Kasumi-1 (cell line): ENCODE measurements around the gene NEUROD2.
A peak's percentile ranks its signal among the peaks of the same experiment; 100 is the strongest.

Source experiments
- DNase-seq, 2 experiments: peaks; one replicate each; lab custom pipeline; 2025; lab: John Stamatoyannopoulos, UW

The NEUROD2 gene

DNA sequence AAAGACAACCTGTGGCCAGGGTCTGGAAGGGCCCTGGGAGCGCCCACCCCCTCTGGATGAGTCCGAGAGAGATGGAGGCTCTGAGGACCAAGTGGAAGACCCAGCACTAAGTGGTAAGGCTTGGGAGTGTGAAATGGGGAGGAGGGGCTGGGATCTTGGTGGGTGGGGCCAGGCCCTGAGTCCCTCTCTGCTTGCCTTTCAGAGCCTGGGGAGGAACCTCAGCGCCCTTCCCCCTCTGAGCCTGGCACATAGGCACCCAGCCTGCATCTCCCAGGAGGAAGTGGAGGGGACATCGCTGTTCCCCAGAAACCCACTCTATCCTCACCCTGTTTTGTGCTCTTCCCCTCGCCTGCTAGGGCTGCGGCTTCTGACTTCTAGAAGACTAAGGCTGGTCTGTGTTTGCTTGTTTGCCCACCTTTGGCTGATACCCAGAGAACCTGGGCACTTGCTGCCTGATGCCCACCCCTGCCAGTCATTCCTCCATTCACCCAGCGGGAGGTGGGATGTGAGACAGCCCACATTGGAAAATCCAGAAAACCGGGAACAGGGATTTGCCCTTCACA, 28.0 kb upstream of the NEUROD2 start:
- no peak for DNase-seq

DNA sequence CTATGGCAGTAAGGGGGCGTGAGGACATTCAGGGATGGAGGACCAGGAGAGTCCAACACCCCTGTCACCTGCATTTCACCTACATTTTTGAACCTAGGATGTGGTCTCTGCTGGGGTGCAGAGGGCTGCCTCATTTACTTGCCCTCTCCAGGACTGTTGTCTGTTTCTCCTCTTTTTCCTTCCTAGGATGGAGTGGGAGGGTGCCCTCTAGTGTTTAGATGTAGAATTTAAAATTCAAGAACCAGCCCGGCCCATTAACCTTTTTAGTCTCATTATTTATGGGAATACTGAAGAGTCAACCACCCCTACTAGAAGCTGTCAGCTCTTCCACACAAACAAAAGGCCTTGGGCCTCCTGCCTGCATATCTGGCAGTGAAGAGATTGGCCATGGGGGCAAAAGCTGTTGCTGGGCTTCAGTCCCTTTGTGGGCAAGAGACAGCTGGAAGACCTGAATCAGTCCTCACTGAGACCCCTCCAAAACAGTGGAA, 26.7 kb upstream of the NEUROD2 start:
- DNase-seq: peak; percentile 59 to 75

- no peak for DNase-seq
Measured at GRCh38 chr17:39633570-39634183, 26.0 kb upstream of the NEUROD2 start.

GRCh38 chr17:39632153-39632941, 24.6 kb upstream of the NEUROD2 start:
- no peak for DNase-seq

DNA sequence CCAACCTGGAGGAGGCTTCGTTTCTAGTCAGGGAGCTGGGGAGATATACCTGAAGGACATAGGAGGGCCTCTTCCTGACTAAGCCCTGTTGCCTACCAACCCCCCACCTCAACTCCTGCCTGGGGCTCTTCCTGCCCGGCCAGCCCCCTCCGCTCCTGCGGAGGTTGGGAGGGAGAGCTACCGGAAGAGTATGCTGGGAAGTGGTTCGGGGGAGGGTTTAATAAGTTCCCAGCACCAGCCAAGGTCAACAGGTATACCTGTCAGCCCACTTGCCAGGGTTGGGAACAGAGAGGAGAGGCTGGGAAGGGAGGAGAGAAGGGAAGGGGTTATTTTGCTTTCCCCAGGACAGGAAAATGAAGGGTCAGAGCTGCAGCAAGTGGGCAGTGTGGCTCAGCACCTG, 23.7 kb upstream of the NEUROD2 start:
- DNase-seq: no peak

DNA sequence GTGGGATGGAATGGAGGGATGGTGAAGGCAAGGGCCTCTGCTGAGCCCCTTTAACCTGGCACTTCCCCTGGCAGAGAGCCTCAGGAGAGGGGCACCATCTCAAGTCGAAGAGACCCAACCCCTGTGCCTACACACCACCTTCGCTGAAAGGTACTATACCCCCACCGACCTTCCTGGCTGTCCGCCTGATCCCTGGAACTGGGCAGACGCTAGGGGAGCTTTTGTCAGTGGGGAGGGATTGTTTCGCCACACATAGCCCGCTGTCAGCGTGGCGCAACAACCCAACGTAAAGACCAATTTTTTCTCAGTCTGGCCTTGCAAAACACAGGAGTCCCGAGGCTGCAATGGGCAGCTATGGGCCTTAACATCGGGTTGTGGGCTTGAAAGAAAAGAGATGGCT, 22.2 kb upstream of the NEUROD2 start:
- no peak for DNase-seq

GRCh38 chr17:39629494-39629880, 21.8 kb upstream of the NEUROD2 start:
- DNase-seq: no peak

DNA sequence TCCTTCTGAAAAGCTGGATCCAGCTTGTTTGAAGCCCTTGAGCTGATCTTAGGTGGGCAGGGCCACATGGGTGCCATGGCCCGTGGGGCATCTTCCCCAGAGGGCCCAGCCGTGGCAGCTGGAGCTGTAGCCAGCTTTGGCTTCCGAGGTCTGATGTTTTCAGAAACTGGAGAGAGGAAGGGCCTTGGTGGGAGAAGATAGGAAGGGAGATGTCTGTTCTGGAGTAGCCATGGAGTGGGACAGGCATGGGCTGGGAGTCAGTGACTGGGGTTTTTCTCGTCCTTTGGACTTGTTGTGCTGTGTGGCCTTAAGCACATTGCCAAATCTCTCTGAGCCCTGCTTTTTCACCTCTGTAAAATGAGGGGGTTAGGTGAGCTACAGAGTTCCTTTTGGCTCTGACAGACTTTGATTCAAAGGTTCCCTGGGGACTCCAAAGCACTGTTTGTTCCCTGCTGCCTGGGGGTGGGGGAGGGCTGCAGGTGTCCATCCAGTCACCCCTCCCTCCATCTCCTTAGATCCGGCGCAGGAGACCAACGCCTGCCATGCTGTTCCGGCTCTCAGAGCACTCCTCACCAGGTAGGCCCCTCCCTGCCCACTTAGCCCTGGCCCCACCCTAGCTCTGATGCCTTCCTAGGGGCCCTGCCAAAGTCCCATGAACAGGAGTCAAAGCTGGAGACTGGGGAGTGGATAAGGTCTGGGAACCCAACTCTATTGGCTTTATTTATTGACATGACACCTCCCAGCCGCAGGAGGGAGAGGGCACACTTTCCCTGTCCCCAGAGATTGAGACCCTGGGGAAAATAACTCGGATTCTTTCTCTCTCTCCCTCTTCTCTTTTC, 21.2 kb upstream of the NEUROD2 start:
- no peak for DNase-seq

DNA sequence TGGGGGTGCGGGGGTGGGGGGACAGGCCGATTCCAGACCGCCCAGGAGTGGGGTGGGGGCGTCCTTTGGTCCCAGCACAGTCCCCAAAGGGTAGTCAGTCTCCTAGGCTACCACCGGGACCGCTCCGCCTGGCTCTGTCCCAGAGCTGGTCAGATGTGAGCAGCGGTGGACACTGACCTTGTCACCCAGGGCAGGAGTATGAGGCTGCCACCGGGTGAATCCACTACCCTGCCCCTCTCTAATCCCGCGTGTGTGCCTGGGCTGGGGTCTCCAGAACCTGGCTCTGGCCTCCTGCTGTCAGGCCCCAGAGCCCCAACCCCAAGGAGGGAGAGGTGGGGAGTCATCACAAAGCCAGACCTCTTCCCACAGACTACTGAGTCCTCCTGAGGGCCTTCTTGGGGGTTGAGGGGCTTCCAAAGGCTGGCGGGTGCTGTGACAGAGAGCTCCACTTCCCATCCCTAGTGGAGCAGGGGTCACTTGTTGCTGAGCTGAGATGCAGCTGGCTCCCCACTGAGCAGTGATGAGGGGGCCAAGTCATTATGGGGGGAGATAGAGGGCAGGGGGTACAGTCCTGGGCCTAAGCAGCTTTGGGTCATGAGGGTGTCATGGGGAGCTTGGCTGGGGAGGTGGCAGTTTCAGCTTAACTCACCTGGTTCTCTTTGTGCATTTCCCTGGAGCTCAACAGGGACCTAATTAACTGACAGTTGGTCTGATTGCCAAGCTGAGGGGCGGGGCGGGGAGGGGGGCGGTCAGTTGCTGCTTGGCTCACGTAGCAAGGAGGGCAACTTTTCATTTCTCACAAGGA, 20.2 kb upstream of the NEUROD2 start:
- DNase-seq: no peak

- DNase-seq: no peak
Measured at GRCh38 chr17:39627047-39627711, 19.5 kb upstream of the NEUROD2 start.

GRCh38 chr17:39626171-39627046, 18.7 kb upstream of the NEUROD2 start, which contains the start of gene PPP1R1B:
TSS of gene PPP1R1B (plus strand) at chr17:39626952. CDS start at chr17:39627393, 441 bp downstream.
- DNase-seq: no peak

GRCh38 chr17:39625198-39625785, 17.6 kb upstream of the NEUROD2 start:
- DNase-seq: no peak

DNA sequence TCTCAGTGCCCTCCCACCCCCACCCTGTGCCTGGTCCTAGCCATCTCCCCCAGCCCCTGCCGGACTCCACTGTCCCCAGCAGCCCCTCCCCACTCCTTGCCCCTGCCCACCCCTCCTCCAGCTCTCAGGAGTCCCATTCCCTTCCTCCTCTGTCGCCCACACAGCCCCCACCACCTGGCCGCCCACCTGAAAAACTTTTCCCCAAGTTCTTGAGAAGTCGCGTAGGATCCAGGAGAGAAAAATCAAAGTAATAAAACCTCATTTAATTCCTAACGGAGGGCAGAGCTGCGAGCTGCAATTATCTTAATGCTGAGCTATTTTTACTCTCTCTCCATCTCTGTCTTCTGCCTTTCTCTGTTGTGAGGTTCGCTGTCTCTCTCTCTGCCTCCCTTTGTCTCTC, 16.6 kb upstream of the NEUROD2 start:
- no peak for DNase-seq

- peak; percentile 51 to 54 for DNase-seq
Measured at GRCh38 chr17:39623356-39623950, 15.7 kb upstream of the NEUROD2 start.

DNA sequence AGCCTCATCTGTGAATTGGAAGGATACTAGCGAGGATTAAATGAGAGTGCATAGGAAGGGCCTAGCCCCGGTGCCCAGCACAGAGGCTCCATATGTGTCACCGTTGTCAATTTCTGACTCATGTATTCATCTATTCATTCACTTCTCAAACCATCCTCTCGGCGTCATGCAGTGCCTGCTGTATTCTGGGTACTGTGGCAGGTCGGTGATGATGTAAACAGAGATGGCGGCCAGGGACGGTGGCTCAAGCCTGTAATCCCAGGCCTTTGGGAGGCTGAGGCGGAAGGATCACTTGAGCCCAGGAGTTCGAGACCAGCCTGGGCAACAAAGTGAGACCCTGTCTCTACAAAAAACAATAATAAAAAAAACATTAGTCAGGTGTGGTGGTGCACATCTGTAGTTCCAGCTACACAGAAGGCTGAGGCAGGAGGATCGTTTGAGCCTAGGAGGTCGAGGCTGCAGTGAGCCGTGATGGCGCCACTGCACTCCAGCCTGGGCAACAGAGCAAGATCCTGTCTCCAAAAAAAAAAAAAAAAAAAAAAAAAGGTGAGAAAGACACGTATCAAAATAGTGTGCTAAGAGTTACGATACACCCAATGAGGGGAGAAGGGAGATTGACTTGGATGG, 14.8 kb upstream of the NEUROD2 start:
- DNase-seq: no peak

DNA sequence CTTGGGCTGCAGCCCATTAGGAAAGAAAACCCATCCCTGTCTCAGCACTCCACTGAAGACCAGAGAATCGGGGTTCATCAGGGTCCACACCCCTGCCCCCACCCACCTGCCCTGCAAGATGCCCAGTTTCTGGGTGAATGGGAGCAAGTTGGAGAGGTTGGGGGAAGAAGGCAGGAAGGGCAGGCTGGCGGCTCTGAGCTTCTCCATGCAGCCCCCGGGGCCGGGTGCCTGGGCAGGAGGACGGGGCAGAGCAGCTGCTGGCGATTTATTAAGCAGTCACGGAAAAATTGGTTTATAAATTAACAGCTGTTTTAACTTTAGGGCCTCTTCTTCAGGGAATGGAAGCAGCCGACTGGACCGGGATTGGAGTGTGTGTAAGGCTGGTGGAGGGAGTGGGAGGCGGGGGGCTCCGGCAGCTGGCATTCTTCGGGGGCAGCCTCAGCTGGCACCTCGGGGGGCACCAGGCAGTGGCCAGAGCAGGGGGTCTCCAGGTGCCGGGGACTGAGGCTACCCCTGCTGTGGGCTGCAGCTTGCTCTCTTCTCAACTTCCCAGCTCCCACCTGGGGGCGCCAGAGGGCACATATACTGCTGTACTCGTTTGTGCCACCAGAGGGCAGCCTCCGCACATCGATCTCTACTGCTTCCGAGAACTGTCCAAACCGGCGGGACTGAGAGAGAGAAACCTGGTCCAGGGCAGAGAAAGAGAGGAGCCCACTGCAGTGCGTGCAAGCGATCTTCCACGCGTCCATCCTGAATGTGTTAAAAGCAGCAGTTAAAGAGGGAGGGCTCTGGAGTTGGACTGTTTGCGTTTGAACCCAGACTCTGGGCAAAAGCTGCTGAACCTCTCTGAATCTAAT, 14.0 kb upstream of the NEUROD2 start:
- DNase-seq: peak; percentile 86 to 88

- no peak for DNase-seq
Measured at GRCh38 chr17:39619786-39620101, 12.0 kb upstream of the NEUROD2 start.
